Omental fat pad (tissue), 4 donors: Measurements from ENCODE around the gene FBN2. TPM values are rescaled to one million over a fixed set of nuclear protein-coding genes. Genes with fewer than 3 reads are reported as not detected.

Experiments used
- ATAC-seq: fragments of 150-250 bp; one replicate; pipeline ENCODE4 v1.9.1; 2016; ENCODE audit warnings: mild to moderate bottlenecking, moderate library complexity; ENCODE audit not compliant: low FRiP score
- DNase-seq: peaks from one replicate; pipeline ENCODE4 v3.0.0-alpha.2; 2019; ENCODE audit warnings: low spot score
- CTCF ChIP-seq, 3 donors: fragments of 450-650 bp; IDR thresholded peaks; one replicate each; pipeline ENCODE4 v1.5.1; 2016 to 2017; ENCODE audit warnings: antibody characterized with exemption in 3 of 3, mild to moderate bottlenecking in 3 of 3, moderate library complexity in 2 of 3
- total RNA-seq, 4 donors: library from RNA; depleted of rRNA; stranded (reverse); fragments of >200 nt; gene quantifications; one replicate each; pipeline ENCODE4 v1.1.0, GENCODE V29; 2016

Gene FBN2
- total RNA-seq: 1 to 10 TPM in 1 of 4 donors, under 1 TPM in 3; 0.56 to 3.2 (median 0.79) TPM

- ATAC-seq (no peak), DNase-seq (no peak)
- no peak for TF ChIP-seq CTCF (IDR thresholded peaks at IDR 0.05)
These were observed at the start of gene FBN2 for GRCh38 chr5:128538000-128538249. Gene FBN2, minus strand, starts transcription at chr5:128538245. Its CDS starts 642 bp downstream, at chr5:128537603.

- no peak for TF ChIP-seq CTCF (IDR thresholded peaks at IDR 0.05)
- DNase-seq (no peak), ATAC-seq (no peak)
These were observed 49.2 kb upstream of the FBN2 start for GRCh38 chr5:128587275-128587674.

- TF ChIP-seq CTCF (IDR thresholded peaks at IDR 0.05): no peak
- no peak for DNase-seq
- ATAC-seq: no peak
These were observed 48.8 kb upstream of the FBN2 start for GRCh38 chr5:128586848-128587247.

- no peak for ATAC-seq
- no peak for TF ChIP-seq CTCF (IDR thresholded peaks at IDR 0.05)
- DNase-seq: no peak
These were observed 41.6 kb upstream of the FBN2 start for GRCh38 chr5:128579639-128580038.

GRCh38 chr5:128579093-128579492 is 41.0 kb upstream of the FBN2 start:
- no peak for DNase-seq
- no peak for TF ChIP-seq CTCF (IDR thresholded peaks at IDR 0.05)

GRCh38 chr5:128574041-128574440 is 36.0 kb upstream of the FBN2 start:
- no peak for DNase-seq

More at GRCh38 chr5:128579093-128579492, 41.0 kb upstream of the FBN2 start:
- no peak for ATAC-seq

GRCh38 chr5:128572930-128573319 is 34.9 kb upstream of the FBN2 start:
- no peak for TF ChIP-seq CTCF (IDR thresholded peaks at IDR 0.05)
- ATAC-seq: no peak
- DNase-seq: no peak

More at GRCh38 chr5:128574041-128574440, 36.0 kb upstream of the FBN2 start:
- ATAC-seq: no peak
- no peak for TF ChIP-seq CTCF (IDR thresholded peaks at IDR 0.05)
